DMS53 treated with DMSO at 0.1 percent for 48 hours (cell line): ENCODE results near the gene ARHGEF17.

Experiments used
- DNase-seq: peaks from one replicate; lab custom pipeline; 2025; ENCODE audit not compliant: unreplicated experiment; lab: John Stamatoyannopoulos, UW

The ARHGEF17 gene

GRCh38 chr11:73355109-73355508 is 47.0 kb downstream of the ARHGEF17 start:
- DNase-seq, result no peak

- no peak for DNase-seq
Observed at GRCh38 chr11:73356979-73357860, 49.1 kb downstream of the ARHGEF17 start.

GRCh38 chr11:73358071-73358470 is 50.0 kb downstream of the ARHGEF17 start:
- no peak for DNase-seq

- no peak for DNase-seq
Observed at GRCh38 chr11:73359341-73359740, 51.3 kb downstream of the ARHGEF17 start.

GRCh38 chr11:73359930-73360742 is 52.1 kb downstream of the ARHGEF17 start:
- DNase-seq, result peak; percentile 30

DNA sequence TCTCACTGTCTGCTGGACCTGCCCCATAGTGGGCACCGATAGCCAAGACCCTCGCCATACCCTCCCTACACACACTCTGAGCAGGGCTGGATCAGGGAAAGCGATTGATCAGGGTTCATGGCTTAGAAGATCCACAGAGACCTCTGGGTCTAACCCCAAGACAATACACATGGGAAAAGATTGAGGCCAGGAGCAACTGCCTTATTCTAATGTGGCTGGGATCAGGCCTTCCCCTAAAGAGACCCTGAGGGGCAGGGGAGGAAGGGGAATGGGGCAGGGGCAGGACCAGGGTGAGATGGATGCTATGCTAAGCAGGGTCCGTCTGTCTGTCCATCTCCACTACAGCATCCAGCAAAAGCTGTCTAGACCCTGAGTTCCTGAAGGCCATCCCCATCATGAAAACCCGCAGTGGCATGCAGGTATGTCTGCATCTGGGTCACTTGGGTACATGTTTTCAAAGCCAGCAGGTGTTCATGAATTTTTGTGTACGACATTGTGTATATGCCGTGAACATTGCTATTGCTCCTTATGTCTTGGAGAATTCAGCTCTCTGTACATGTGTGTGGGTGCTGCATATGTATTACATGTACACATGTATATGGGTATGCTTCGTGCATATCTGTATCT is 52.8 kb downstream of the ARHGEF17 start:
- no peak for DNase-seq

GRCh38 chr11:73361953-73362776 is 54.1 kb downstream of the ARHGEF17 start:
- no peak for DNase-seq

DNA sequence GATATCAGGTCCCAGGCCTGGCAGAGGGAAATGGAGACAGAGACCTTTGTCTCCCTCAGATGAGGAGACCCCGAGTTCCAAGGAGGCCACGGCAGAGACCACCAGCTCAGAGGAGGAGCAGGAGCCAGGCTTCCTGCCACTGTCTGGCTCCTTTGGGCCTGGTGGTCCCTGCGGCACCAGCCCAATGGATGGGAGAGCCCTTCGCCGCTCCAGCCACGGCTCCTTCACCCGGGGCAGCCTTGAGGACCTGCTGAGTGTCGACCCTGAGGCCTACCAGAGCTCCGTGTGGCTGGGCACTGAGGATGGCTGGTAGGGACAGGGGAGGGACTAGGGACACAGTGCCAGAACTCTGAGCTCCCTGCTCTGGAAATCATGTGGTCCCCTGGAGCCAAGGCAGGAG is 55.1 kb downstream of the ARHGEF17 start:
- no peak for DNase-seq

DNA sequence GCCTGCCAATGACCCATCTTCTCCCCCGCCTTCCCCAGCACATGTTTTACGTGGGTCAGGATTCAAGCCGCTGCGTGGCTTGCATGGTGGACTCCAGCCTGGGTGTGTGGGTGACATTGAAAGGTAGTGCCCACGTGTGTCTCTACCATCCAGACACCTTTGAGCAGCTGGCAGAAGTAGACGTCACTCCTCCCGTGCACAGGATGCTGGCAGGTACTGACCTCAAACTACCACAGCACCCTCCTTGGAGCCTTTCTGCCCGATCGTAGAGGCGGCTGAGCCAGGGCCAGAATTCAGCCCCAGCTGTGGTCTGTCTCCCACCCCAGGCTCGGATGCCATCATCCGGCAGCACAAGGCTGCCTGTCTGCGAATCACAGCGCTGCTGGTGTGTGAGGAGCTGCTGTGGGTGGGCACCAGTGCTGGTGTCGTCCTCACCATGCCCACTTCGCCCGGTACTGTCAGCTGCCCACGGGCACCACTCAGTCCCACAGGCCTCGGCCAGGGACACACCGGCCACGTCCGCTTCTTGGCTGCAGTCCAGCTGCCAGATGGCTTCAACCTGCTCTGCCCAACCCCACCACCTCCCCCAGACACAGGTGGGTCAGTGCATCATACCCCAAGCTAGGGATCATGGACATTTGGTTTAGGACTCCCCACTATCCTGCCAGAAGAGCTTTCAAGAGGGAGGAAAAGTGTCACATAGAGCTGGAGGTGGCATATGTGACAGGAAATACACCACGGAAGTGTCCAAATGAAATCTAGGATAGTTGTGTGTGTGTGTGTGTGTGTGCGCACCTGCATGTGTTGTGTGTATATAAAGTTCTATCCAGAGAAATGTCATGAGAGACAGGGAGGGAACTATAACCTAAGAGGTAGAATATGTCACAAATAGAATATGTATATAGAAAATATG is 57.5 kb downstream of the ARHGEF17 start:
- DNase-seq, result no peak

DNA sequence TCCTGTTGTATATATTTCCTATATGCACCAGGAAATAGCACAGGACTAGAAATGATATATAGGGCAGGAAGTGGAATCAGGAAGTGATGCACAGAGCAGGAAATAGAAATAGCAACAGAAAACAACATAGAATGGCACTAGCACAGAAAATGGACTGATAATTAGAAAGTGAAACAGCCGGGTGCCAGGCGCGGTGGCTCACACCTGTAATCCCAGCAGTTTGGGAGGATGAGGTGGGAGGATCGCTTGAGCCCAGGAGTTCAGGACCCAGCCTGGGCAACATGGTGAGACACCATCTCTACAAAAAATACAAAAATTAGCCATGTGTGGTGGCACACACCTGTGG is 58.2 kb downstream of the ARHGEF17 start:
- DNase-seq, result no peak

DNA sequence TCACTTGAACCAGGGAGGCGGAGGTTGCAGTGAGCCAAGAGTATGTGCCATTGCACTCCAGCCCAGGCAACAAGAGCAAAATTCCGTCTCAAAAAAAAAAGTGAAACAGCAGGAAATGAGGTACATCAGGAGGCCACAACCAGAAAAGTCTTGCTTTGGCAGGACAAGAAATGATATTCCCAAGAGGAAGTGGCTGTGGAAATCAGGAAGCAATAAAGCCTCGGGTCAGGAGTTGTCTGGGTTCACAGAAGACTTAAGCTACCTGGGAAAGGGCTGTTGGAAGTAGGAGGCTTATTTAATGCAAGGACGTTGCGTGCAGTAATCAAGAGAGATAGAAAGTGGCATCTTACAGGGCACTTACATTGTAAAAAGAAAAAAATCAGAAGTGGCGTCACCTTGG is 58.9 kb downstream of the ARHGEF17 start:
- DNase-seq, result no peak

GRCh38 chr11:73367482-73368024 is 59.5 kb downstream of the ARHGEF17 start:
- no peak for DNase-seq

DNA sequence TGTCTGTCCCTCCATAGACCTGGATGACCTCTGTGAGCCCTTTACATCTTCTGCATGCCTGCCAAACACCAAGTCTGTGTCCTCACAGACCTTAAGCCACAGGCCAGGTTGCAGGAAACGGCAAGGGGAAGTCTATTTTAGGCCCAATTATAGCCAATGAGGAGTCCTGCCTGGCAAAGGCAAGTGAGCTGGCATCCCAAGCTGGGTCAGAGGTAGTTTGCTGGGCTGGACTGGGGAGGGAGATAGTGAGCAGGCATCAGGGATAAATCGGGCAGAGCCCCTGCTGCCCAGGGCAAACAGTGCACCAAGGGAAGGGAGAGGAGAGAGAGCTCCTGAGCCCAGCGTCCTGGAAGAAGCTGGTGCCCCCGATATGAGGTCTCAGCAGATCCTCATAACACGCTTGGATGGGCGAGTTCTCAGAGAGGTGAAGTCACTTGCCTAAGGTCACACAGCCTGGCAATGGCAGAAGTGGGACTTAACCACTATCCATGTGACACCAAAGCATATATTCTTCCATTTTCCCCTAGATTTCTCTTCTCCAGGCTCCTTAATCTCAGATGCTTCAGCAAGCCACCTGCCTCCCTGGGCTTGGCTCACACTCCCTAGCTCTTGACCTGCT is 64.4 kb downstream of the ARHGEF17 start:
- DNase-seq, result no peak

- DNase-seq, result no peak
Observed at GRCh38 chr11:73374151-73374550, 66.1 kb downstream of the ARHGEF17 start.

- DNase-seq, result no peak
Observed at GRCh38 chr11:73375830-73376159, 67.7 kb downstream of the ARHGEF17 start.

- peak; percentile 93 for DNase-seq
Observed at GRCh38 chr11:73376160-73376802, 68.2 kb downstream of the ARHGEF17 start, which contains the start of gene RELT. TSS of gene RELT (plus strand) at chr11:73376399. CDS start at chr11:73389137, 12,738 bp downstream.

- DNase-seq, result peak; percentile 67
Observed at GRCh38 chr11:73376803-73377629, 68.9 kb downstream of the ARHGEF17 start.
